CD4-positive, alpha-beta T cell treated with Interleukin-12 subunit alpha and Interleukin-12 subunit beta, for 1 hour (primary cell): ENCODE data around the gene PLXNA4.

Experiments used
- DNase-seq: peaks from one replicate; pipeline ENCODE4 v3.0.0-alpha.2; 2020

PLXNA4 gene

GRCh38 chr7:132377703-132378584, 198.3 kb downstream of the PLXNA4 start:
- no peak for DNase-seq

GRCh38 chr7:132377015-132377414, 199.3 kb downstream of the PLXNA4 start:
- no peak for DNase-seq

DNA sequence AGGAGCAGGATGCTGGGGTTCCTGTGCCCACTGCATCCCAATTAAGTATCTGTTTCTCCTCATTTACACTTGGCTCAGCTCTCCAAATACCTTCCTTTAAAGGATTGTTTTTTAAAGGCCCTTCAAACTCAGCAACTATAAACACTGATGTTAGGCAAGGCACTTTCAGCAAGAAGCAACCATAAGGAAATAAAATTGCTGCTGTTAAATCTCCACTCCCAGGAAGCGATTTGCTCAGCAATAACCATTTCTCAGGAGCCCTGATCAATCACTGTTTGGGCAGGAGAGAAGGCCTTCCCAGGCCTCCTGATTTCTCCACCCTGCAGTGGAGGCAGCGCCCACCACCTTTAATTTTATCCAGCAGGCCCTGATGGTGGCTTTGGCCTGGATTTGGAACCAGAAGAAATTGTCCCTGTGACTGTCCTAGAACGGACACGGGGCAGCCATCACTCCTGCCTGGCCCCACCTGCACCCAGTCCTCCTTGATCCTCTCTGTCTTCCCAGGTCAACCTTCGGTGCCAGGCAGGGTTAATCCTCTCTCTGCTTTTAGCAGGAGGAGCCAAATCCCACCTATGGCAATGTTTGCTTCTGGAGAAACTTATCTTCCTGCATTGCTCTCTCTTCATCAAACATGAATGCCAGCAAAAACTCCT, 199.8 kb downstream of the PLXNA4 start:
- DNase-seq: no peak

DNA sequence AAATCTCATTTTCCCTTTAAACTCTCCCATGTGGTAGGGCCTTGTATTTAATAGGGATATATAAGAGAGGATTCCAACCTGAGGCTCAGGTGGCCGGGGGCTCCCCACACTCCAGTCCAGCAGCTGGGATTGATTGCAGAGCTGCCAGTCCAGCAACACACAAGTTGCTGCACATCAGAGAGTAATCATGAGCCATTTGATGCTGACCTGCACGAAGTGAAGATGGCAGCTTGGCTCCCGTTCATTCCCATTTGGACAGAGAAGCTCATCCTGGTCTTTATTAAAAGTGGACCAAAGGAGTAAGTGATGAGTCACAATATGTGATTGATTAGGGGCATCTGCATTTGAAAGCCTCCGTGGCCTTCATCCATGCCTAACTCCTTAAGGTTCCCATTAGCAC, 202.4 kb downstream of the PLXNA4 start:
- DNase-seq: no peak

- no peak for DNase-seq
Observed at GRCh38 chr7:132373041-132373440, 203.2 kb downstream of the PLXNA4 start.

DNA sequence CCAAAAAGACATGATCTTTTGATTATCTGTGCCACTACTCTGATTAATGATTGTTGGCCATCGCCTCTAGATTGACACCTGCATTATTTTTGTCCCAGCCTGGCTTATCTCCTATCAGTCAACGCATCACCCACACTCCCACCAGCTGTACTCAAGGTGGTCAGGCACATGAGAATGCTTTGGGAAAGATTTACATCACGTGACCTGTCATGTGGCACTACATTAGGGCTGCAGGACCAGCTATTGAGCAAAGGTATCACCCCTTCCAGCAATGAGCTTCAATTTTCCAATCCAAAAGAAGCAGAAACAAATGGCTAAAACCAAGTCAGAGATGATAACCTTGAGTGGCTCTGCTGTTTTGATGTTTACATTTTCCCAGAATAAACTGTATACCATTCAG, 204.3 kb downstream of the PLXNA4 start:
- DNase-seq: no peak

GRCh38 chr7:132368246-132368900, 207.9 kb downstream of the PLXNA4 start:
- DNase-seq: no peak

- no peak for DNase-seq
Observed at GRCh38 chr7:132367795-132368194, 208.5 kb downstream of the PLXNA4 start.

DNA sequence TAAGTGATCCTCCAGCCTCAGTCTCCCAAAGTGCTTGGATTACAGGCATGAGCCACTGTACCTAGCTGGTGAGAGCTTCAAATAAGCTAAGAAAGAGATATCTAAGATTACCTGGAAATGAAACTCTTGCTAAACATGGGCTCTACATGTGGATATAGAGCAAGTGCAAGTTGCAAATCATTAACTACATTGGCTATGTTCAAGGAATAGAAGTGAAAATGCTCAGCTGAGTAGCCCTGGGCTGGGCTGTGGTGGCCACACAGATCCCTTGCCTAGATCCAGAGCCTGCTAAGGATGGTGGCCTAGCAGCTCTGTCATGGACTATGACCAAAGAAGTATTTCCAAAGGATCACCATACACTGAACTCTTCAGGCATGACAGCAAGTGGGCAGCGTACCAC, 209.3 kb downstream of the PLXNA4 start:
- DNase-seq: no peak

- no peak for DNase-seq
Observed at GRCh38 chr7:132364226-132364625, 212.0 kb downstream of the PLXNA4 start.

- DNase-seq: no peak
Observed at GRCh38 chr7:132362059-132362458, 214.2 kb downstream of the PLXNA4 start.

GRCh38 chr7:132361146-132361545, 215.1 kb downstream of the PLXNA4 start:
- DNase-seq: no peak

- no peak for DNase-seq
Observed at GRCh38 chr7:132359743-132360142, 216.5 kb downstream of the PLXNA4 start.

DNA sequence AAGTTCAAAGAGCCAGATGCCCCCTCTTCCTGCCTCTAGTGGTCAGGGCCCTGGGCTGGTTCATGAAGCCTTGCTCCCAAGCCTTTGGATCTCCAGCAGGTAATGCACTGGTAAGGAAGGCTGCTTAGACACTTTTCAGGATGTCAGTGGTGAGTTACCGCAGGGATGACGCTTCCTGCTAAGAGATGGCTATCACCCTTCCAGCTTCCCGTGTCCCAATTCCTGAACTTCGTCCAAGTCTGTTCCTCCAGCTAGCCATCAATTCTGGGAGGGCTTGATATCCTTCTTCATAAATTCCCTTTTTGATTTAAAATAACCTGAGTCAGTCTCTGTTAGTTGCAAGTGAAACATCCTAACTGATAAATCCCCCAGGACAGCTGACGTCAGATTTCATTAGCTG, 221.2 kb downstream of the PLXNA4 start:
- DNase-seq: no peak

GRCh38 chr7:132354527-132354926, 221.7 kb downstream of the PLXNA4 start:
- DNase-seq: no peak

DNA sequence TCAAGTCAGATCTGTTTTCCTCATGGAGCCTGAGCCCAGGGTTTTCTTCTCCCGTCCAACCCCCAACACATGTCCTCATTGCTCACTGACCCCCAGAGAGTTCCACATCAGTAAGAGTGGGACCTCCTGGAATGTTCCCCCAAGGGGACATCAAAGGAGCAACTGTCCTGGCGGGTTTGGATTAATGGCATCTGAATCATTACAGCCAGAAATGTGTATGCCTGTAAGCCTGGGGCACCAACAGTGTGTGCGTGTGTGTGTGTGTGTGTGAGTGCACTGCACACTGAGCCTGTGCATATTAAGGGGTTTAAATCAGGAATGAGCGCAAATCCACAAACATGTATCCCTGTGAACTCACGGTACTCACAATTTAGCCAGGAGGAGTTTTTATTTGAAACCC, 222.3 kb downstream of the PLXNA4 start:
- DNase-seq: no peak

- DNase-seq: no peak
Observed at GRCh38 chr7:132352800-132353199, 223.5 kb downstream of the PLXNA4 start.

DNA sequence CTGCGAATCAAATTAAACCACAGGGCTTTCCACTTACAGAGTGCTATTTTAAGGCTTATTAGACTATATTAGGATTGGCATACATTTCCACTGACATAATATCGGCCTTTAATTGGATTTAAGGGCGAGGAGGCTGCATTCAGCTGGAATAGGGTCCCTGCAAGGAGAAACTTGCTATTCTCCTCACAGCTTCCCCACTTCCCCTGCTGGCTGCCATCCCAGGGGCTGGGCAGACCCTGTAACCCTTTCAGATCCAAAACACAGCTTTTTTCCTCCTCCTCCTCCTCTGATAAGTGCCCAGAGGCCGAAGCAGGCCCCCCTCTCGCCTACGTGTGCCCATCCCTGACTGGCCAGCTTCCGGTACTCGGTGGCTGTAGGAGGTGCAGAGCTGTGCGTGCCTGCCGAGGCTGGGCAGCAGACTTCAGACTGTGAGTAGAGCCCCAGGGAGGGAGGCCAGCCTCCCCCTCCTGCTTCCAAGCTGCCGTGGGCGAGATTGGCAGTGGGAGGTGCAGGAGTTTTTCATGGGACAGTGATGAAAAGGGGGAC, 224.2 kb downstream of the PLXNA4 start:
- DNase-seq: no peak

- DNase-seq: no peak
Observed at GRCh38 chr7:132350741-132351140, 225.5 kb downstream of the PLXNA4 start.

GRCh38 chr7:132349075-132349474, 227.2 kb downstream of the PLXNA4 start:
- DNase-seq: no peak

GRCh38 chr7:132348341-132348740, 227.9 kb downstream of the PLXNA4 start:
- no peak for DNase-seq

- DNase-seq: no peak
Observed at GRCh38 chr7:132347858-132348257, 228.4 kb downstream of the PLXNA4 start.

DNA sequence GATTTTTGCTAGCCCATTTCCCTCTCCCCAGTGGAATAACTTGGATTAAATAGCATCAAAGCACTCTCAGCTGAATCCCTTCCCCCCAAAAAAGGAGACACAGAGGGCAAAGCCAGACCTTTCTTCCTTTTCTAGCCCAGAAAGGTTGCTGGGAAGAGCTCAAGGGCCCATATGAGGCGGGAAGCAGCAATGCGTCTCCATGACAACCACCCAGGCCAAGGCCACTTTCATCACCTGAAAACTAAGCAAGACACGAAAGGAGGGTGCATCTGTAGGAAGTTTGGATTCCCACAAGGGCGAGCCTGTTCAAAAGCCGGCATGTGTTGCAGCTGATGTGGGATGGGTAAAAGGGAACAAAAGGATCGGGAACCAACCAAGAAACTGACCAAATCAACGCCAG, 229.1 kb downstream of the PLXNA4 start:
- DNase-seq: no peak
